Right renal cortex interstitium (tissue), 3 donors: ENCODE measurements around the gene SFT2D3. TPM values are rescaled to one million over a fixed set of nuclear protein-coding genes. Genes with fewer than 3 reads are reported as not detected.

ENCODE experiments used
- DNase-seq, 3 donors: peaks; one replicate each; pipeline ENCODE4 v3.0.0-alpha.2; 2013; ENCODE audit warnings: low read depth in 3 of 3, low spot score in 2 of 3
- polyA plus RNA-seq, 3 donors: library from polyadenylated mRNA; unstranded; fragments of 120-200 nt; gene quantifications; one replicate each; pipeline ENCODE4 v1.2.1, GENCODE V29; 2013; ENCODE audit not compliant: insufficient read length in 3 of 3

SFT2D3 gene
- polyA plus RNA-seq, 3 donors = not detected

GRCh38 chr2:127705391-127706065 lies 4.2 kb downstream of the SFT2D3 start:
- DNase-seq = no peak

GRCh38 chr2:127706215-127706990 lies 5.1 kb downstream of the SFT2D3 start:
- no peak for DNase-seq

GRCh38 chr2:127707890-127708648 lies 6.8 kb downstream of the SFT2D3 start:
- DNase-seq = no peak

- DNase-seq = no peak
Observed at GRCh38 chr2:127709336-127709735, 8.0 kb downstream of the SFT2D3 start.

- DNase-seq = no peak
Observed at GRCh38 chr2:127712999-127713398, 11.7 kb downstream of the SFT2D3 start.

- DNase-seq = no peak
Observed at GRCh38 chr2:127713562-127713961, 12.3 kb downstream of the SFT2D3 start.

- DNase-seq = no peak
Observed at GRCh38 chr2:127715778-127716449, 14.6 kb downstream of the SFT2D3 start.

- no peak for DNase-seq
Observed at GRCh38 chr2:127718271-127718670, 17.0 kb downstream of the SFT2D3 start.

GRCh38 chr2:127719301-127720218 lies 18.3 kb downstream of the SFT2D3 start:
- no peak for DNase-seq

GRCh38 chr2:127721311-127721977 lies 20.1 kb downstream of the SFT2D3 start:
- no peak for DNase-seq

GRCh38 chr2:127721978-127722355 lies 20.7 kb downstream of the SFT2D3 start:
- DNase-seq = no peak

GRCh38 chr2:127722807-127723206 lies 21.5 kb downstream of the SFT2D3 start:
- DNase-seq = no peak

GRCh38 chr2:127726158-127726880 lies 25.0 kb downstream of the SFT2D3 start:
- DNase-seq = no peak

GRCh38 chr2:127733113-127733815 lies 32.0 kb downstream of the SFT2D3 start:
- DNase-seq = no peak

- no peak for DNase-seq
Observed at GRCh38 chr2:127733816-127734537, 32.7 kb downstream of the SFT2D3 start.

GRCh38 chr2:127735044-127735443 lies 33.7 kb downstream of the SFT2D3 start:
- no peak for DNase-seq
